GM20431 (cell line): ENCODE results near the gene PCSK6.

Source experiments
- in situ Hi-C: fragments of 300-500 bp; cut with MseI, MboI; formaldehyde crosslinking; loops from one replicate; pipeline ENCODE4 v1.15.0; 2020; ENCODE audit warnings: low sequenced_read_pairs; ENCODE audit not compliant: unreplicated experiment

Gene PCSK6

GRCh38 chr15:101275018-101275417 is 214.5 kb downstream of the PCSK6 start:
- in situ Hi-C loops = no loop called here

GRCh38 chr15:101273534-101273933 is 216.0 kb downstream of the PCSK6 start:
- in situ Hi-C loops = no loop called here

- in situ Hi-C loops = no loop called here
These were observed 216.9 kb downstream of the PCSK6 start for GRCh38 chr15:101272584-101272983.

GRCh38 chr15:101269479-101270223 is 219.9 kb downstream of the PCSK6 start:
- in situ Hi-C loops = loop anchor here (10.0 kb wide), 1 partner anchor 185 kb away; no protein-coding TSS in a partner anchor

GRCh38 chr15:101267320-101268104 is 222.0 kb downstream of the PCSK6 start:
- in situ Hi-C loops = loop anchor here (10.0 kb wide), 1 partner anchor 183 kb away; no protein-coding TSS in a partner anchor

GRCh38 chr15:101266787-101267186 is 222.7 kb downstream of the PCSK6 start:
- in situ Hi-C loops = loop anchor here (10.0 kb wide), 1 partner anchor 182 kb away; no protein-coding TSS in a partner anchor

GRCh38 chr15:101266034-101266433 is 223.5 kb downstream of the PCSK6 start:
- in situ Hi-C loops = loop anchor here (10.0 kb wide), 1 partner anchor 181 kb away; no protein-coding TSS in a partner anchor

- in situ Hi-C loops = loop anchor here (10.0 kb wide), 1 partner anchor 180 kb away; no protein-coding TSS in a partner anchor
These were observed 224.4 kb downstream of the PCSK6 start for GRCh38 chr15:101264911-101265641.

- in situ Hi-C loops = loop anchor here (10.0 kb wide), 1 partner anchor 179 kb away; no protein-coding TSS in a partner anchor
These were observed 225.5 kb downstream of the PCSK6 start for GRCh38 chr15:101264011-101264410.

GRCh38 chr15:101262551-101262950 is 227.0 kb downstream of the PCSK6 start:
- in situ Hi-C loops = loop anchor here (10.0 kb wide), 1 partner anchor 178 kb away; no protein-coding TSS in a partner anchor

GRCh38 chr15:101258238-101259144 is 231.0 kb downstream of the PCSK6 start:
- in situ Hi-C loops = loop anchor here (10.0 kb wide), 1 partner anchor 134 kb away; no protein-coding TSS in a partner anchor

- in situ Hi-C loops = loop anchor here (10.0 kb wide), 1 partner anchor 132 kb away; no protein-coding TSS in a partner anchor
These were observed 232.8 kb downstream of the PCSK6 start for GRCh38 chr15:101256757-101257156.

GRCh38 chr15:101255615-101256241 is 233.8 kb downstream of the PCSK6 start:
- in situ Hi-C loops = loop anchor here (10.0 kb wide), 1 partner anchor 131 kb away; no protein-coding TSS in a partner anchor

GRCh38 chr15:101255051-101255395 is 234.5 kb downstream of the PCSK6 start:
- in situ Hi-C loops = loop anchor here (10.0 kb wide), 1 partner anchor 130 kb away; no protein-coding TSS in a partner anchor

GRCh38 chr15:101254157-101255050 is 235.1 kb downstream of the PCSK6 start:
- in situ Hi-C loops = loop anchor here (10.0 kb wide), 1 partner anchor 130 kb away; no protein-coding TSS in a partner anchor
